WI38 (cell line): ENCODE results near the gene COL4A2.

Experiments used
- H3K4me3 ChIP-seq: 2 replicates; pipeline ENCODE4 v1.5.1; 2011; ENCODE audit warnings: low read depth, mild to moderate bottlenecking, control low read depth, low read length
- TF ChIP-seq, protein P1 (sequence below): IDR thresholded peaks from 2 replicates; pipeline ENCODE4 v1.5.1; 2012; ENCODE audit warnings: low read depth, mild to moderate bottlenecking, control low read depth, low read length

COL4A2 gene

GRCh38 chr13:110404321-110404720 lies 97.2 kb downstream of the COL4A2 start:
- TF ChIP-seq, protein P1, sequence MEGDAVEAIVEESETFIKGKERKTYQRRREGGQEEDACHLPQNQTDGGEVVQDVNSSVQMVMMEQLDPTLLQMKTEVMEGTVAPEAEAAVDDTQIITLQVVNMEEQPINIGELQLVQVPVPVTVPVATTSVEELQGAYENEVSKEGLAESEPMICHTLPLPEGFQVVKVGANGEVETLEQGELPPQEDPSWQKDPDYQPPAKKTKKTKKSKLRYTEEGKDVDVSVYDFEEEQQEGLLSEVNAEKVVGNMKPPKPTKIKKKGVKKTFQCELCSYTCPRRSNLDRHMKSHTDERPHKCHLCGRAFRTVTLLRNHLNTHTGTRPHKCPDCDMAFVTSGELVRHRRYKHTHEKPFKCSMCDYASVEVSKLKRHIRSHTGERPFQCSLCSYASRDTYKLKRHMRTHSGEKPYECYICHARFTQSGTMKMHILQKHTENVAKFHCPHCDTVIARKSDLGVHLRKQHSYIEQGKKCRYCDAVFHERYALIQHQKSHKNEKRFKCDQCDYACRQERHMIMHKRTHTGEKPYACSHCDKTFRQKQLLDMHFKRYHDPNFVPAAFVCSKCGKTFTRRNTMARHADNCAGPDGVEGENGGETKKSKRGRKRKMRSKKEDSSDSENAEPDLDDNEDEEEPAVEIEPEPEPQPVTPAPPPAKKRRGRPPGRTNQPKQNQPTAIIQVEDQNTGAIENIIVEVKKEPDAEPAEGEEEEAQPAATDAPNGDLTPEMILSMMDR = no peak
- no peak overlapping the region for H3K4me3 ChIP-seq

DNA sequence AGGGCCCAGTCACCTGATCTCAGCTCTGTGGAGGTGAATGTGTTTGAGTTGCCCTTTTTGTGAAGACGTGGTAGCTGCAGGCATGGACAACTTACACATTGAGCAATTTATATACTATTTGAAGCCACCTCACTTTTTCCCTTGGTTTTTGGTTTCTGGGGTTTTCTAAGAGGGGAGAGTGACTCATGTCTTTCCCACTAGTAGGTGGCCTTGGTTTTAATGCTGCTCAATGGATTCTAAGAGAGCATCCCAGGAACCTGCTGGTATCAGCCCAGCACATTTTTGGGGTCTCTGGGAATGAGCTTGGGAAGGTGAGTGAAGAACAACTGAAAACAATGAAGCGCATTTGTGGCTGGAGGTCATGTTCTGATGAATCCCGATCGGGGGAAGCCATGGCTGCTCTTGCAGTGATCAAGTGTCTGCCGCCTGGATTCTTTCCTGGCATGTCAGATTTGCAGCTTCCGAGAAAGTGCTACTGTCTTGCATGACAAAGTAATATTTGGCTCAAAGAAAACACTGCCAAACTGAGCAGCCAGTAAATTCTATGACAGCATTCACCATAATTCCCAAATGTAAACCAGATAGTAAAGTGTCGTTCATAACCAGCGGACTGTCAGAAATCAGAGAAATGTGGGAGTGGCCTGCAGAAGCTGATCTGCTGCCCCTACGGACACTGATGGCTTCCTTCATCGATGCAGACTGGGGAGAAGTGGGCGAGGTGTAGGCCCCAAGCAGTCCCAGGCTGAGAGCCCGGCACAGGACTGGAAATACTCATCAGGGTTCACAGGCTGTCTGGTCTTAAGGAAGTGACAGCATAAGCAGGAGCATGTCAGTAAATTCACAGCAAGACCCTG lies 98.7 kb downstream of the COL4A2 start:
- TF ChIP-seq, protein P1 = no peak
- no peak overlapping the region for H3K4me3 ChIP-seq

DNA sequence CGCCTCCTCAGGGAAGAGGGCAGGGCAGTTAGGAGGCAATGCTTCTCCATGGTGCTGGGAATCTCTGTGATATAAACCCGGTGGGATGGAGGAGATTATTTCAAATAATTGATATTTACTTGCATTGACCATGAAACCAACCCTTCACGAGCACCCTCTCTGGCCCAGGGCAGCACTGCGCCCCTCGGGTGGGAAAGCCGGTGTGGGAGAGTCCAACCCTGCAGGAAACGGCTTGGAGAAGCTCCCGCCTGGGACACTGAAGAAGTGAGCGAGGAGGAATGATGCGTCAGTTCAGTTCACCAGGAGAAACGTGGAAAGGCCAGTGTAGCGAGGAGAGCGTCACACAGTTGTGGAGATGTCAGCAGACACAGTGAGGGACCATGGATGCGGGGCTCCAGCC lies 99.9 kb downstream of the COL4A2 start:
- H3K4me3 ChIP-seq = no peak overlapping the region
- TF ChIP-seq, protein P1 = no peak

DNA sequence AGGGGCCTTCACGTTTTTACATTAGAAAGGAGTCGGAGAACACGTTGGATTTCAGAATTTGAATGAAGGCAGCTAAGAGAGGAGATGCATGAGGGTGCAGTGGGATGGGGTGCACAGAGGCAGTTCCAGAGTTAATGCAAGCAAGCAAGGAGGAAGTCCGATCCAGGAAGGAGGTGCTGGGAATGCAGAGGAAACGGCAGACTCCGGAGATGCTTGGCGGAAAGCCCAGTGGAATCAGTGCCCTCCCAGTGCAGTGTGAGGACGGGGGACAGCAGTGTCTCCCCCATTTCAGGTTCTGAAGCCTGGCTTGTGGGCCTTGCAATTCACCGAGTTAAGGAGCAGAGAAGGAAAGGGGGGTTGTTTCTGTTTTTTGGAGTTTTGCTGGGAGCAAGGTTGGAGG lies 100.4 kb downstream of the COL4A2 start:
- no peak overlapping the region for H3K4me3 ChIP-seq
- TF ChIP-seq, protein P1 = no peak

DNA sequence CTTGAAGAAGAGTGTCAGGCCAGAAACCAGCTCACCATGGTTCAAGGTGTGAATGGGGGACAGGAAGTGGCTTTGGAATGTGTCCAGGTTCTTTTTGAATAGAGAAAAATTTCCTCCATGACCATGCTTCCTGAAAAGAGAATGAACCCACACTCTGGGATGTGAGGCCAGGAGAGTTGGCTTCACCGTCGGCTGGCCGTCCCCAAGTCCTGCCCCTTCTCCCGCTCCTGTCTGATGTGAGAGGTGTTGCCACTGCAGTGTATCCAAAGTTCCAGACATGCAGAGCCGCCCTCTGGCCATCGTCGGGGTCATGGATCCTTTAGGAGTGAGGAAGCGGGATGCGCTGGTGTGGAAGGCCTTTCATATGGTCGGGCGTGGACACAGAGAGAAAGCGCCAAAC lies 101.2 kb downstream of the COL4A2 start:
- no peak overlapping the region for H3K4me3 ChIP-seq
- TF ChIP-seq, protein P1 = no peak

GRCh38 chr13:110409581-110409992 lies 102.5 kb downstream of the COL4A2 start:
- TF ChIP-seq, protein P1 = no peak

DNA sequence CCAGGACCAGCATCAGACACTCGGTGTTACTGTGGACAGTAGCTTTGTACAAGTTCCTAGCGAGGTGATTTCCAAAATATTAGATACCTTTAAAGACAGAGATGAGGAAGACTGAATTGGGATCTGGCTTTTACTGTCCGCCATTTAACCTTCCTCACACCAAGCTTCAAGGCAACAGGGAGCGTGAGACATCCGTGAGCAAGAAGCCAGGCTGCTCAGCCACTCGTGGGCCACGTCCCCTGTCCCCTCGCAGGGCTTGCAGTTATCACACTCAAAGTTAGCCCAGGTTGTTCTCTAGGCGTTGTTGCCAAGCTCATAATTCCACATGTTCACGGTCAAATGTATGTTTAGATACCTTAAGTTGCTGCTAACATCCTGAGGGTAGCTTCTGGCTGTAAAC lies 102.9 kb downstream of the COL4A2 start:
- TF ChIP-seq, protein P1 = no peak
- no peak overlapping the region for H3K4me3 ChIP-seq

More at GRCh38 chr13:110409581-110409992, 102.5 kb downstream of the COL4A2 start:
- no peak overlapping the region for H3K4me3 ChIP-seq
